Activated CD8-positive, alpha-beta T cell treated with anti-CD3 and anti-CD28 coated beads, Interleukin-2, amount 10 ng/mL, durations not matched to agents 7 days and 5 days (primary cell): ENCODE results near the gene RABL3. TPM values are rescaled to one million over a fixed set of nuclear protein-coding genes. Genes with fewer than 3 reads are reported as not detected.
"Not testable (repeated sequence)": the region's sequence is repeated elsewhere in the genome, so short reads cannot be mapped to it uniquely, and the experiment has no call there.

Experiments used
- ATAC-seq: fragments of 150-1000 bp; cut with Tn5 transposase; one replicate; pipeline ENCODE4 v1.10.0; 2021; ENCODE audit warnings: moderate library complexity
- CTCF ChIA-PET: fragments of 350-600 bp; sonication (Branson Sonifier 250); formaldehyde crosslinking; loops from one replicate; lab custom pipeline; 2021; ENCODE audit warnings: antibody characterized with exemption; lab: Charles Lee
- POLR2A ChIA-PET: fragments of 350-600 bp; sonication (Branson Sonifier 250); formaldehyde crosslinking; loops from one replicate; lab custom pipeline; 2021; ENCODE audit warnings: antibody characterized with exemption; lab: Charles Lee
- DNase-seq: peaks from one replicate; pipeline ENCODE4 v3.0.0-alpha.2; 2020
- H3K27ac Mint-ChIP-seq: one replicate; pipeline ENCODE4 v1.8.0; 2021; ENCODE audit warnings: mild to moderate bottlenecking, mixed read lengths
- H3K27me3 Mint-ChIP-seq: one replicate; pipeline ENCODE4 v1.8.0; 2021; ENCODE audit warnings: low read depth, mixed read lengths
- H3K36me3 Mint-ChIP-seq: one replicate; pipeline ENCODE4 v1.8.0; 2021; ENCODE audit warnings: low read depth, mixed read lengths
- H3K4me1 Mint-ChIP-seq: one replicate; pipeline ENCODE4 v1.8.0; 2021; ENCODE audit warnings: low read depth, mixed read lengths
- H3K4me3 Mint-ChIP-seq: one replicate; pipeline ENCODE4 v1.8.0; 2021; ENCODE audit warnings: mild to moderate bottlenecking, mixed read lengths
- H3K9me3 Mint-ChIP-seq: one replicate; pipeline ENCODE4 v1.8.0; 2022; ENCODE audit warnings: mixed read lengths; ENCODE audit not compliant: insufficient read depth
- total RNA-seq, 2 experiments: library from RNA; stranded (reverse); gene quantifications; one replicate each; pipeline ENCODE4 v1.2.3, GENCODE V29; 2021

The RABL3 gene
- total RNA-seq, 2 experiments from 2014 or later, result 24.4 to 25.5 TPM

GRCh38 chr3:120766576-120766975, 24.3 kb upstream of the RABL3 start:
- CTCF ChIA-PET, result interaction anchor here (1.8 kb wide), 1 partner anchor 28 kb away, joined by 12 read pairs; no protein-coding TSS in a partner anchor
- DNase-seq, result no peak

GRCh38 chr3:120765830-120766493, 23.6 kb upstream of the RABL3 start:
- Mint-ChIP-seq H3K4me3 (no peak overlapping the region), H3K27me3 (no peaks in the 10 kb centered on the region), H3K27ac (no peak overlapping the region), H3K36me3 (peaks cover 2% of the 10 kb centered on the region), H3K4me1 (peaks cover 3% of the 10 kb centered on the region), H3K9me3 (no peaks in the 10 kb centered on the region)
- DNase-seq (no peak), ATAC-seq (no peak)
- ChIA-PET CTCF (interaction anchor here (1.4 to 1.8 kb wide), 2 partner anchors 13 to 28 kb away, joined by 5 to 12 read pairs; no protein-coding TSS in a partner anchor), POLR2A (interaction anchor here (0.5 to 0.7 kb wide), 2 partner anchors 83 to 105 kb away, joined by 4 to 5 read pairs; no protein-coding TSS in a partner anchor)

More at GRCh38 chr3:120766576-120766975, 24.3 kb upstream of the RABL3 start:
- H3K36me3 Mint-ChIP-seq, result peaks cover 2% of the 10 kb centered on the region
- ATAC-seq, result no peak
- POLR2A ChIA-PET, result no interaction called here
- H3K4me1 Mint-ChIP-seq, result peaks cover 3% of the 10 kb centered on the region
- no peaks in the 10 kb centered on the region for H3K9me3 Mint-ChIP-seq
- H3K27me3 Mint-ChIP-seq, result no peaks in the 10 kb centered on the region
- H3K4me3 Mint-ChIP-seq, result no peak overlapping the region
- H3K27ac Mint-ChIP-seq, result no peak overlapping the region

- ATAC-seq, result no peak
- CTCF ChIA-PET, result no interaction called here
- DNase-seq, result no peak
- H3K27me3 Mint-ChIP-seq, result no peaks in the 10 kb centered on the region
- H3K9me3 Mint-ChIP-seq, result no peaks in the 10 kb centered on the region
- H3K36me3 Mint-ChIP-seq, result peaks cover 2% of the 10 kb centered on the region
- H3K4me3 Mint-ChIP-seq, result no peak overlapping the region
- no peak overlapping the region for H3K27ac Mint-ChIP-seq
- peaks cover 3% of the 10 kb centered on the region for H3K4me1 Mint-ChIP-seq
- POLR2A ChIA-PET, result no interaction called here
These were observed 21.9 kb upstream of the RABL3 start for GRCh38 chr3:120764206-120764605.

- POLR2A ChIA-PET, result no interaction called here
- H3K27me3 Mint-ChIP-seq, result no peaks in the 10 kb centered on the region
- no peaks in the 10 kb centered on the region for H3K9me3 Mint-ChIP-seq
- H3K4me1 Mint-ChIP-seq, result peaks cover 3% of the 10 kb centered on the region
- no peak overlapping the region for H3K4me3 Mint-ChIP-seq
- CTCF ChIA-PET, result no interaction called here
- ATAC-seq (no peak), DNase-seq (no peak)
- peaks cover 8% of the 10 kb centered on the region for H3K36me3 Mint-ChIP-seq
- no peak overlapping the region for H3K27ac Mint-ChIP-seq
These were observed 21.3 kb upstream of the RABL3 start for GRCh38 chr3:120763601-120764000.

GRCh38 chr3:120762615-120763014, 20.3 kb upstream of the RABL3 start:
- ChIA-PET CTCF (no interaction called here), POLR2A (no interaction called here)
- Mint-ChIP-seq H3K36me3 (peaks cover 12% of the 10 kb centered on the region), H3K27me3 (no peaks in the 10 kb centered on the region), H3K9me3 (no peaks in the 10 kb centered on the region), H3K27ac (no peak overlapping the region), H3K4me1 (peaks cover 5% of the 10 kb centered on the region), H3K4me3 (no peak overlapping the region)
- DNase-seq (no peak), ATAC-seq (no peak)

- CTCF ChIA-PET, H3K4me3 Mint-ChIP-seq, H3K4me1 Mint-ChIP-seq, H3K27ac Mint-ChIP-seq, H3K27me3 Mint-ChIP-seq, POLR2A ChIA-PET, H3K9me3 Mint-ChIP-seq, DNase-seq, ATAC-seq: not testable (repeated sequence)
- H3K36me3 Mint-ChIP-seq, result peaks cover 39% of the 10 kb centered on the region
These were observed 16.2 kb upstream of the RABL3 start for GRCh38 chr3:120758551-120758950.

GRCh38 chr3:120756061-120756460, 13.7 kb upstream of the RABL3 start:
- CTCF ChIA-PET, result no interaction called here
- no peak for DNase-seq
- Mint-ChIP-seq H3K36me3 (peaks cover 57% of the 10 kb centered on the region), H3K27me3 (no peaks in the 10 kb centered on the region), H3K9me3 (no peaks in the 10 kb centered on the region), H3K27ac (no peak overlapping the region), H3K4me1 (peaks cover 1% of the 10 kb centered on the region), H3K4me3 (no peak overlapping the region)
- POLR2A ChIA-PET, result no interaction called here
- ATAC-seq, result no peak

- Mint-ChIP-seq H3K4me3 (no peak overlapping the region), H3K27me3 (no peaks in the 10 kb centered on the region), H3K27ac (no peak overlapping the region), H3K4me1 (peaks cover 1% of the 10 kb centered on the region), H3K9me3 (no peaks in the 10 kb centered on the region), H3K36me3 (peaks cover 59% of the 10 kb centered on the region)
- POLR2A ChIA-PET, result no interaction called here
- ATAC-seq (no peak), DNase-seq (no peak)
- CTCF ChIA-PET, result interaction anchor here (1.1 kb wide), 1 partner anchor 42 kb away, joined by 4 read pairs; no protein-coding TSS in a partner anchor
These were observed 11.5 kb upstream of the RABL3 start for GRCh38 chr3:120753810-120754209.

GRCh38 chr3:120752865-120753264, 10.5 kb upstream of the RABL3 start:
- no peaks in the 10 kb centered on the region for H3K4me1 Mint-ChIP-seq
- H3K4me3 Mint-ChIP-seq, result no peak overlapping the region
- ChIA-PET POLR2A (no interaction called here), CTCF (no interaction called here)
- H3K27me3 Mint-ChIP-seq, result no peaks in the 10 kb centered on the region
- no peak for ATAC-seq
- no peaks in the 10 kb centered on the region for H3K9me3 Mint-ChIP-seq
- peaks cover 53% of the 10 kb centered on the region for H3K36me3 Mint-ChIP-seq
- no peak for DNase-seq
- no peak overlapping the region for H3K27ac Mint-ChIP-seq

GRCh38 chr3:120752230-120752629, 9.9 kb upstream of the RABL3 start:
- Mint-ChIP-seq H3K9me3 (no peaks in the 10 kb centered on the region), H3K4me1 (no peaks in the 10 kb centered on the region), H3K27me3 (no peaks in the 10 kb centered on the region), H3K36me3 (peaks cover 53% of the 10 kb centered on the region), H3K4me3 (no peak overlapping the region), H3K27ac (no peak overlapping the region)
- ChIA-PET CTCF (no interaction called here), POLR2A (no interaction called here)
- no peak for ATAC-seq
- no peak for DNase-seq

GRCh38 chr3:120749843-120750242, 7.5 kb upstream of the RABL3 start:
- DNase-seq (no peak), ATAC-seq (no peak)
- Mint-ChIP-seq H3K9me3 (no peaks in the 10 kb centered on the region), H3K27ac (no peak overlapping the region), H3K4me3 (no peak overlapping the region), H3K4me1 (no peaks in the 10 kb centered on the region), H3K36me3 (peaks cover 44% of the 10 kb centered on the region), H3K27me3 (no peaks in the 10 kb centered on the region)
- ChIA-PET POLR2A (no interaction called here), CTCF (no interaction called here)

GRCh38 chr3:120745466-120745865, 3.1 kb upstream of the RABL3 start:
- Mint-ChIP-seq H3K9me3 (no peaks in the 10 kb centered on the region), H3K27me3 (no peaks in the 10 kb centered on the region), H3K4me3 (no peak overlapping the region), H3K4me1 (peaks cover 24% of the 10 kb centered on the region), H3K27ac (no peak overlapping the region), H3K36me3 (peaks cover 16% of the 10 kb centered on the region)
- no peak for DNase-seq
- ChIA-PET POLR2A (no interaction called here), CTCF (no interaction called here)
- ATAC-seq, result no peak
